HepG2 (cell line): ENCODE measurements around the gene SPAAR. TPM values are rescaled to one million over a fixed set of nuclear protein-coding genes. Genes with fewer than 3 reads are reported as not detected.

ENCODE experiments used
- AGO1 ChIP-seq: fragments of 200-400 bp; formaldehyde crosslinking; IDR thresholded peaks from 2 replicates; pipeline ENCODE4 v1.6.1; 2017; ENCODE audit warnings: mild to moderate bottlenecking, low read depth, low read length, moderate library complexity; ENCODE audit not compliant: poor library complexity, severe bottlenecking
- ARID3A ChIP-seq: IDR thresholded peaks from 2 replicates; pipeline ENCODE4 v1.6.1; 2012; ENCODE audit warnings: low read depth, low read length, improper control_type of control experiment
- MXD3 ChIP-seq: IDR thresholded peaks from 2 replicates; pipeline ENCODE4 v1.6.1; 2016; ENCODE audit warnings: mild to moderate bottlenecking, missing biosample characterization, missing genetic modification reagents
- MYNN ChIP-seq: sonication (generic); formaldehyde crosslinking; IDR thresholded peaks from 2 replicates; pipeline ENCODE4 v1.4.0; 2020; ENCODE audit warnings: mild to moderate bottlenecking, low read depth, missing genetic modification reagents
- SNAPC4 ChIP-seq: sonication (generic); formaldehyde crosslinking; IDR thresholded peaks from 2 replicates; pipeline ENCODE4 v1.4.0; 2020; ENCODE audit warnings: mild to moderate bottlenecking, missing genetic modification reagents
- SYNCRIP ChIP-seq: fragments of 200-400 bp; formaldehyde crosslinking; IDR thresholded peaks from 2 replicates; pipeline ENCODE4 v1.6.1; 2018; ENCODE audit warnings: mild to moderate bottlenecking, low read depth, low read length; ENCODE audit not compliant: insufficient read depth
- UBTF ChIP-seq: sonication (generic); formaldehyde crosslinking; IDR thresholded peaks from 2 replicates; pipeline ENCODE4 v1.4.0; 2020; ENCODE audit warnings: mild to moderate bottlenecking, missing genetic modification reagents
- USF2 ChIP-seq, 2 experiments: sonication (generic) in 1 of 2; formaldehyde crosslinking in 1 of 2; IDR thresholded peaks; 2 replicates each; pipeline versions ENCODE4 v1.5.1 to v1.6.1; 2011 to 2020; ENCODE audit warnings: borderline replicate concordance in 1 of 2, low read depth in 1 of 2, low read length in 1 of 2, mild to moderate bottlenecking in 1 of 2, missing genetic modification reagents in 1 of 2, moderate library complexity in 1 of 2
- ZNF24 ChIP-seq: fragments of 450-650 bp; IDR thresholded peaks from 2 replicates; pipeline ENCODE4 v1.6.1; 2017; ENCODE audit warnings: antibody characterized with exemption, mild to moderate bottlenecking
- ZNF30 ChIP-seq: sonication (generic); formaldehyde crosslinking; IDR thresholded peaks from 2 replicates; pipeline ENCODE4 v1.5.0; 2020; ENCODE audit warnings: mild to moderate bottlenecking, missing genetic modification reagents
- ZNF329 ChIP-seq: sonication (generic); formaldehyde crosslinking; IDR thresholded peaks from 2 replicates; pipeline ENCODE4 v1.9.0; 2021; ENCODE audit warnings: low read depth, mild to moderate bottlenecking, missing genetic modification reagents
- ZNF549 ChIP-seq: sonication (generic); formaldehyde crosslinking; IDR thresholded peaks from 2 replicates; pipeline ENCODE4 v1.5.0; 2020; ENCODE audit warnings: missing genetic modification reagents
- ZNF782 ChIP-seq: sonication (generic); formaldehyde crosslinking; IDR thresholded peaks from 2 replicates; pipeline ENCODE4 v1.4.0; 2020; ENCODE audit warnings: missing genetic modification reagents, mild to moderate bottlenecking, borderline replicate concordance
- ZNF784 ChIP-seq: sonication (generic); formaldehyde crosslinking; IDR thresholded peaks from 2 replicates; pipeline ENCODE4 v1.5.1; 2020; ENCODE audit warnings: missing genetic modification reagents, mild to moderate bottlenecking, borderline replicate concordance
- ZSCAN21 ChIP-seq: sonication (generic); formaldehyde crosslinking; IDR thresholded peaks from 2 replicates; pipeline ENCODE4 v1.8.0; 2022; ENCODE audit warnings: mild to moderate bottlenecking, missing genetic modification reagents, moderate library complexity, borderline replicate concordance
- polyA plus RNA-seq, 8 experiments: library from polyadenylated mRNA; depleted of rRNA in 3 of 8; stranded (reverse) in 7 of 8; unstranded in 1 of 8; fragments of >200 nt; fragmentation: Illumina TruSeq in 4 of 8; extraction: Trizol in 4 of 8; gene quantifications; 2 replicates each; pipeline versions ENCODE4 v1.2.1 to v1.2.3, GENCODE V29; 2011 to 2016; ENCODE audit warnings: low read depth in 4 of 8, missing spikeins in 1 of 8, mixed read lengths in 1 of 8; ENCODE audit not compliant: insufficient read depth in 1 of 8
- total RNA-seq, 5 experiments: library from RNA; depleted of rRNA; stranded (reverse); fragments of >200 nt; fragmentation: Illumina TruSeq; extraction: Trizol; gene quantifications; 2 replicates each; pipeline ENCODE4 v1.2.3, GENCODE V29; 2016; ENCODE audit warnings: low read depth in 1 of 5

Gene SPAAR
- total and polyA plus RNA-seq, 2 of the 13 experiments (the other 11 are each of a cell fraction or from before 2014, with no cell fraction given) = 0.07 TPM; not detected in 1

GRCh38 chr9:35945341-35946018 lies 36.2 kb downstream of the SPAAR start (continued):
- no peak for TF ChIP-seq ZNF782
- TF ChIP-seq ZNF30 (CRISPR knock-in tag) = no peak
- no peak for TF ChIP-seq AGO1
- TF ChIP-seq ZNF784 (CRISPR knock-in tag) = no peak
- TF ChIP-seq SNAPC4 (CRISPR knock-in tag) = no peak
- TF ChIP-seq MYNN (CRISPR knock-in tag) = no peak
- TF ChIP-seq ARID3A = no peak
- TF ChIP-seq USF2 (IDR thresholded peaks at IDR 0.05; ENCODE audit: low read depth, low read length) = no peak
- no peak for TF ChIP-seq USF2 (CRISPR knock-in tag; IDR thresholded peaks at IDR 0.05; ENCODE audit: borderline replicate concordance)
- no peak for TF ChIP-seq ZSCAN21 (CRISPR knock-in tag)
- no peak for TF ChIP-seq MXD3 (CRISPR knock-in tag)
- TF ChIP-seq UBTF (CRISPR knock-in tag) = no peak
- no peak for TF ChIP-seq ZNF329 (CRISPR knock-in tag)
- TF ChIP-seq ZNF549 (CRISPR knock-in tag) = no peak
- no peak for TF ChIP-seq ZNF24
- no peak for TF ChIP-seq SYNCRIP
